HG02798 (cell line): Measurements from ENCODE around the gene CNST.
A peak's percentile ranks its signal among the peaks of the same experiment; 100 is the strongest.
"Not testable (repeated sequence)": the region's sequence is repeated elsewhere in the genome, so short reads cannot be mapped to it uniquely, and the experiment has no call there.

ENCODE experiments used
- ATAC-seq: cut with Tn5 transposase; IDR thresholded peaks from one replicate; pipeline ENCODE4 v1.9.1; 2021; ENCODE audit warnings: mild to moderate bottlenecking; ENCODE audit not compliant: unreplicated experiment, poor library complexity

The CNST gene

DNA sequence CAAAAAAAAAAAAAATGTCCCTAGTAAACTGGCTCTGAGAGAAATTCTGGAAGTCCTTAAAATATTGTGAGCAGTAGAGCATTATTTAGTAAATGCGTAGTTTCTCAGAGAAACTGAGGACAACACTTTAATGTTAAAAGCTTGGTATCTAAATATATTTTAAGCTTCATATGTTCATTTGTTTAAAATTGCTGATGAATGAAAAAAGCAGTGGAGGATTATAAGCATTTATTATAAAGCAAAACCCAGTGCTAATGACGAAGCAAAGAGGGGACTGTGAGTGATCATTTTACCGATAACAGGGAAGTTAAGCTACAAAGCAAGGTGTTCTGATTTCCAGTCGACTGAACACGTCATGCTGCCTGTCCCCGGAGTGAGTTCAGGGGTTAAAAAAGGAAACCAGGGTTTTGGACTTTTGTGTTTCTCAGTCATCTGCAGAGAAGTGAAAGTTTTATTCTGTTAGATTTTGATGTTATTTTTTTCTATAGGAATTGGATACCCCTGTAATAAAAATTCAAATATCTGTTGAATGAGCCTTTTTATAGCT, 93.4 kb downstream of the CNST start:
- no peak for ATAC-seq

DNA sequence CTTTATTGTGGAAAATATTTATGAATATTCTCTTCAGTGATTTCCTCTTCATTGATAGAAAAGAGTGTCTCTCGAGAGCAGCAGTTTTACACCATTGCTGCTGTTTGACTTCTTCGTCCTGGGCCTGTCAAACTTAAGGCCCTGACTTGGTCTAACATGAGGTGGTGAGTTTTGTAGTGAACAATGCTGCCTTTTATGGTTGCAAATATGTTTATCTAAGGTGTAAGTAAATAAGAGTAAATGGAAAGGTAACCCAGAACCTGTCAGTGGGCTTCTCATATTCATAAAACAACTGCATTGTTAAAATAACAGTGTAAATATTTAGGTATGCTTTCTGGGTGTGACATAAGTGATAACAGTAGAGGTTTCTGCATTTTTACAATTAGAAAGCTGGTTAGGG, 95.2 kb downstream of the CNST start:
- ATAC-seq: no peak

DNA sequence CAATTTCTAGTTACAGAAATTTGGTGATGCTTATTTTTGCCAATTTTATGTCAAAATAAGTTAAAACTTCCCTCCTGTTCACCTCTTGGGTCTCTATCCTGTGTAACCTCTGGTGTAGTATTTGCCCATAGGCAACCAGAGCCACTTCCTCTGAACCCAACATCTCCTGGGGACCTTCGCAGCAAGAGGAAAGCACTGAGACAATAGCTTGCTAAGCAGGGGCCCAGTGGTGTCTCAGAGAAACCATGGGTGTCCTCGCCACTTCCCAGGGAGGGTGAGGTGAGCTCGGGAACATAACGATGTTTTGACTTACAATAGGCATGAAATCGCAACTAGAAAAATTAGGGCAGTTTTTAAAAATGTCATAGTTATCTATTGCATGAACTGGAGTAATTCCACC, 101.5 kb downstream of the CNST start:
- ATAC-seq: no peak

DNA sequence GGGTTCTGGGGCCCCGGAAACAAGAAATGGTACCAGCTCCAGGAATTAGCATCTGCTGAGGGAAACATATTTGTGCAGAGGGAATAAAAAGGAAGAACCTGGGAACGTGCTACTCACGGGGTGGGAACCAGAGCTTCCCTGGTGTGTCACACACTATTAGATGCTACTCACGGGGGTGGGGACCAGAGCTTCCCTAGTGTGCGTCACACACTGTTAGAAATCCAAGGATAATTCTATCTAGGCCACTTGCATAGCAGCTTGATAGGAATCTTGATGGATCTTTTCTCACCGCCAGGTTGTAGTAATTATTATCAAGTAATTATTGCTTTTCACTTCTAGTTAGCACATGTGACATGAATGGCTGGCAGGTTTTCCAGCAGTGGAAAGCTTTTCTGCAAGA, 103.4 kb downstream of the CNST start:
- ATAC-seq: no peak

DNA sequence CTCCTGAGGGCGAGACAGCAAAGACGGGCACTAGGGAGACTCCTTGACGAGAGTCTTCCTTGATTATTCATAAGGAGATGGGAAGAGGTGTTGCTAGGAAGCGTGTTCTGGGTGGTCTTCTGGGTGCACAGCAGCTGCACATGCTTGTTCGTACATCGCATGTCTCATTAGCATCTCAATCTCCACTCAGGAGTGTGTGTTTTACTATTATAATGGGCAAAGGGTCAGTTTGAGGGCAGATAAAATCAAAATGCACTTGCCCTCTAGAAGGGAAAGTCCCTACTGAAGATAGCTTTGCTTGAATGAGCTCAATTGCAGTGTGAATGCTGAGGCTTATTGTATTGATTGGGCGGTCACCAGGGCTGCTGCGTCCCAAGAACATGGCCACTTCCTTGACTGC, 107.8 kb downstream of the CNST start:
- ATAC-seq: no peak

DNA sequence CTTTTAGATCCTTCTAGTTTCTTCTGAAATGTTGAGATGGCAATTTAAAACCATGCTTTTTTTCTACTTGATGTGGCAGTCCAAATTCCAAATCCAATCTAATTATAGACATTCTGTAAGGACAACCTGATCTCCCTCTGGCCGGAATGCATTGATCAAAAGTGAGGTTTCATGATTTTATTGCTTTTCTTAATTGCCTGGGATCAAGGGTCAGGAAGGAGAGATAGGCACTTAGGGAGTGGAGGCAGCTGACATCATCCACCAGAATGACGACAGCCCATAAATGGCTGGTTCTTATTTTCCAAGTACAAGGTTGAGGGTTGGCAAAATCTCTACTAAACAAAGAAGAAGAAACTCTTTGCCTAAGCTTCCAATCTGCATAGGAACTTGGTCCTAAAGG, 111.6 kb downstream of the CNST start:
- ATAC-seq: no peak

DNA sequence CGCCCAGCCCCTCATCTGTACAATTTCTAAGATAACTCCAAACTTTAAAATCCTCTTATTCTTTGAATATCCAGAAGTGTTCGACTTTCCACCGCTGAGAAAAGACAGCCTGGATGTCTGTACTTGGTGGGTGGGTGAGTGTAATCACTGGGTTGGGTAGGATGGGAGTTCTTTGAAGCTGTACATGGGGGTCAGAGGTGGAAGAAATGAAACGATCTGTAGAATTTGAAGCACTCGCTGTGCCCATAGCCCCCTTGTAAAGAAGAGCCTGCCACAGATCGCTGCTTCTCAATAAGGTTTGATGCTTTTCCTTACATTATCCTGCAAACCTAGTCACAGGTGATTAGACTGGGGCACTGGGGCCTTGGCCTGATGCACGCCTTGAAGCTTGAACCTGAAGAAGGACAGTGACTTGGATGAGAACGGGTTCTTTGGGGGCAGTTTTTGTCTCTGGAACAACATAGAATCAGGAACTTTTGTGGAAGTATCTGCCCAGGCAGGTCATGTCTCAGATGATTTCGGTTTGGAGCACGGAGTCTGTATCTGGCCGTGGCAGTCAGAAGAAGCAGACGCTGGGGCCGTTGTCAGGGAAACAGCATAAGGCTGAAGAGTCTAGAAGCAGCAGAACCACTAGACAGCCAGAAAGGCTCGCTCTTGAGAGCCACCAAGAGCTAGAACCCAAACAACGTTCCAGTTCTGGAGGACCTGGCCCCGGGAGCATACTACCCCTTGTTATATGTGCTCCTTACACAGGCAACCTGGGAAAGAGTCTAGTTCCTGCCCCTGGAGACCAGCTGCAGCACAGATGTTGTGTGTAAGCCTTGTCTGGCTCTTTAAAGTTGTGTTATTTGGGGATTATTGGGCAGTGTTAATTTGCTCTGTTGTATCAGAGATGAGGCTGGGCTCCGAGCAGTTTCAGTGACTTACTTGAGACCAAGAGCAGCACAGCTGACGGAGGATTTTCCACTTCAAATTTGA, 112.8 kb downstream of the CNST start:
- ATAC-seq: no peak

DNA sequence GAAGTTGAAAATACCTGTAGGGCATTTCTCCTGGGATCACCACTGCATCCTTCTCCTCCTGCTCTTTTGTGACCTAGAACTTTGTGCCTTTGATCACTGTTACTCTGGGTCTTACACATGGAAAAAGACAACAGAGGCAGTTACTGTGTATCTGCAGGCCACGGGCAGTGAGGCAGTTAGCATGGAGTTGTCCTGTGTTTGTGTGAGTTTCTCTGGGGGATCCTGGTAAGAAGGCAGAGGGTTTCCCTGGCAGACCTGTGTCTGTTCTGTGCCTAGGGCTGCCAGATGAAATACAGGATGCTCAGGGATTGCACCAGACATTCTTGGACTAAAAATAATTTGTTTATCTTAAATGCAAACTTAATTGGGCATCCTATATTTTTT, 113.5 kb downstream of the CNST start:
- ATAC-seq: no peak

DNA sequence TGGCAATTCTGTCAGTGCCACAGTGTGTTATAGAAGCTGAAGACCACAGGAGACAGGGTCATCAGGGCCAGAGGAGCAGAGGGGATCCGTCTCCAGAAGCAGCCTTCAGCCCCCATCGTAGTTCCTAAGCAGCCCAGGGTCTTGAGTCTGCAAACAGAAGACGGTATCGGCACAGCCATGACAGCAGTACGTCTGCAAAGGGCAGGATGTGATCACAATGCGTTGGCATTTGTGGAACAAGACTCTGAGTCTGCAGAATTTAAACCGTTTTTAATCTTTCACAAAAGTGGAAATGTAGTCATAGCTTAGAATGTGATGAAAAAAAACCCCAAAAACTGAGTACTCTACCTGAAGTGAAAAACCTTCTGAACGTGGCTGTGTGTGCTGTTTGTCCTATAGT, 113.9 kb downstream of the CNST start:
- no peak for ATAC-seq

DNA sequence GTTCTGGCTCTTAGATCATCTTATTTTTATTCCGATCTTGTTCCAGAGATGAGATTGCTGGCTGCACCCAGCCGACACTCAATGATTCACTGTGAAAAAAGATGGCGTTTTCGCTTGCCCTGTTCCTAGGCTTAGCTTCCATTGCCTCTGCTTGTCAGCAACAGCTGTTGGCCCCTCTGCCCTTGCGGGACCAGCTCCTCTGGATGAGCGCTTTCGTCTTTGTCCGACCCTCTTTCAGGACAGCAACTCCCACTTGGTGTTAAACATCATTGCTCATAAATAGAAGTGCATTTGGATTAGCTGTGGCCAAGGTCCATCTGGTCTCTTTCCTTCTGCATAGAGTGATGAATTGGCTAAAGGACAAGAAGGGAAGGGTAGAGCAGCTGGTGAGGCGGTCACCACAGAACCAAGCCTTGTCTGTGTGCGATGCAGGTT, 114.5 kb downstream of the CNST start:
- ATAC-seq: no peak

DNA sequence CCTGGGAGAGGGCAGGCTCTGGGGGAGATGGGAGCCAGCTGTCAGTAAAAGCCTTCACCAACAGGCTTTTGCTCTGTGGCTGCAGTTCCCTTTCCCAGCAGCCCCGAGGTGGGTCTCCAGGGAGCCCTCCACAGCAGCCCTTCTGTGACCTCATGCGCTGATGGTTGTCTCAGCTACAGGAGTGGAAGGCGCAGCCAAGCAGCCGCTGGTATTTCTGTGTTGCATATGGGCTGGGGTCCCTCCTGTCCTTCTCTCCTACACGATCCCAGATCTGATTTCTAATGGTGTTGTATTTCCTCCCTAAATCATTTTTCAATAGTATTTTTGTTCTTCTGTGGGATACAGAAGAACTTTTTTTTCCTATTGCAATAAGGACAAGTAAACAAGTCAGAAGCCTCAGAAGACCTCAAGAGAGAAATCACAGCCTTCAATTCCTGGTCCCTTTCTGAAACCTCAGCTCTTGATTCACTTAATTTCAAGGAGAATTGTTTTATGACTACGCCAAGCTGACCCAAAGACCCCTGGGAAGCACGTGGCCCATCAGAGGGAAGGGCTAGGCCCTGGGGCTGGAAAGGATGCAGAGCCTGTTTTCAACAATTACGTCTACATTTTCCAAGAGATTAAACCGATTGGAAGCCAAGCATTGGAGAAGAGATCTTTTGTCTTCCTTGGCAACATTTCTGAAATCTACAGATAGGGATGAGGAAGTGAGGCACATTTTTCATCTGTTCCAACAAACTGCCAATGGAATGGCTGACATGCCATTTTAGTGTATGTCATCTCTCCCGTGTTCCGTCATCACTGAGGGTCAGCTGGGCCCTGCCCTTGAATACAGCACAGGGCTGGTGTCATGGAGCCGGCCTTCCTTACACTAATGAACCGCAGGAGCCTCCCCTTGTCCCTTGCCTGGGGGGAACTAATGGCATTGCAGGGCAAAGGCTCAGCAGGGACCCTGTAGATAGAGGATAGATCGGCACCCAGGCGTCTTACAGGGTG, 115.9 kb downstream of the CNST start:
- ATAC-seq: no peak

DNA sequence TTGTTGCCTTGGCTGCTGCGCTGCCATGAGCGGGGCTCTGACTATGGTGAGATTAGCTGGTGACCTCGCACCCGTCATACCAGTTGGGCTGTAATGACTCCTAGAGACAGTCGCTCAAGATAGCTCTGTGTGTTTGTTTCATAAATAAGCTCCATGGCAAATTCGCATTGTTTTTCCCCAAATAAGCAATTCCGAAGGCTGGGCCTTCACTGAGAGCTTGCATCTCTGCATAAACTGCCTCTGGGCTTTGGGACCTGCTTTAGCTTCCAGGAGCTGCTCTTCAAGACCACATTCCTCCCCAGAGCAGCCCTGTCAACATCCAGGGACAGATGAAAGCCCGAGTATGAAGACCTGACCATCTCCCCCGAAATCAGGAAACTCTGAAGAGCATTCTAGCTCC, 117.3 kb downstream of the CNST start:
- ATAC-seq: no peak

DNA sequence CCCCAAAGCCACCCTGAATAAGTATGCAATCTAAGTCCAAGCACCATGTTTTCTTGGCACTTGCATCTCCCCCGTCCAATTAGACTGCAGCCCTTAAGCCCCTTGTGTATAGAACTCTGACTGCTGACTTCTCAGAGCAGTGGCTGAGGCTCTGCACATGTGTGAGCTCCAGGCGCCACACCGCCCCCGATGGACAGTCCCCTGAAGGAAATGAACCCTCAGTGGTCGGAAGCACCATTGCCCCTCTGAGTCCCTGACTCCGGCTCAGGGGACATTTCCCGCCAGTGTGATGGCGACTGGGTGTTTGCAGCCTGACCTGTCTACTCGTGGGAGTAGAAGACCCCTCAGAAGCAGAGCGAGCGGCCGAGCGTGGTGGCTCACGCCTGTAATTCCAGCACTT, 120.7 kb downstream of the CNST start:
- ATAC-seq: no peak

DNA sequence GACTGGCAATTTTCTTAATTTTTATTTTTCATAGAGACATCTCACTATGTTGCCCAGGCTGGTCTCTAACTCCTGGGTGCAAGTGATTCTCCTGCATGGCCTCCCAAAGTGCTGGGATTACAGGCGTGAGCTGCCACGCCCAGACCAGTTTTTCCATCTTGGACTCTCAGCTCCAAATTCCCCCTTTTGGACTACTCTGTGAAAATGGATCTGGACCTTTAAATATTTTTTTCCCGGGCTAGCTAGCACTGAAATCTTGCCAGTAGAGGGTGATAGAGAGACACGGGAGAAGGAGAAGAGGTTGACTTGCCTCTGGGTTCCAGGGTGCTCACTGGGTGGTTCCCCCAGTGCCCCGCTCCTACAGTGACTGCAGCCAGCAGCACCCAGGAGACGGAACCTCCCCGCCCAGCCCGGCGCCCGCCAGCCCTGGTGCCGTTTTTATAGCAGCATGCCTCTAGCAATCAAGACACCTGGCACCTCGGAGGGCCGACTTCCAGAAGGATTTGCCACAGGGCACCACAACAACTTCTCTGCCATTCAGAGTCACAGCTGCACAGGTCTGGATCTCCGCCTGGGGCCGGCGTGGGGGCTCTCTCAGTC, 123.3 kb downstream of the CNST start:
- ATAC-seq: peak; percentile 94

DNA sequence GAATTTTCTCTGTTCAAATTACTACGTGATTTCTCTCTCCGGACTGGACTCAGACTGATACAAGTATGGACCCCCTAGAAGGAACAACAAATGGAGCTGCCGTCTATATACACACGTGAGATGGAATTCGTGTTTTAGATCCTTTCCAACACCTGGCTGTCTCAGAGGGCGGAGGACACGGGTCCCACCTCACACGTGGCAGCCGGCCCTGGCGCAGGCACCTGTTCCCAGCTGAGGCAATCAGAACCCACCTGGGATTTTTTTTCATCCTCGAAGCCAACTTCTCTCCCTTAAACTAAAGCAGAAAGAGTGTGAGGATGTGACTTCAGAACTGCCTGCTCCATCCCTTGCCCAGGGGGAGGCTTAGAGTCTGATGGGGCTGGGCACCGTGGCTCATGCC, 123.8 kb downstream of the CNST start:
- no peak for ATAC-seq

DNA sequence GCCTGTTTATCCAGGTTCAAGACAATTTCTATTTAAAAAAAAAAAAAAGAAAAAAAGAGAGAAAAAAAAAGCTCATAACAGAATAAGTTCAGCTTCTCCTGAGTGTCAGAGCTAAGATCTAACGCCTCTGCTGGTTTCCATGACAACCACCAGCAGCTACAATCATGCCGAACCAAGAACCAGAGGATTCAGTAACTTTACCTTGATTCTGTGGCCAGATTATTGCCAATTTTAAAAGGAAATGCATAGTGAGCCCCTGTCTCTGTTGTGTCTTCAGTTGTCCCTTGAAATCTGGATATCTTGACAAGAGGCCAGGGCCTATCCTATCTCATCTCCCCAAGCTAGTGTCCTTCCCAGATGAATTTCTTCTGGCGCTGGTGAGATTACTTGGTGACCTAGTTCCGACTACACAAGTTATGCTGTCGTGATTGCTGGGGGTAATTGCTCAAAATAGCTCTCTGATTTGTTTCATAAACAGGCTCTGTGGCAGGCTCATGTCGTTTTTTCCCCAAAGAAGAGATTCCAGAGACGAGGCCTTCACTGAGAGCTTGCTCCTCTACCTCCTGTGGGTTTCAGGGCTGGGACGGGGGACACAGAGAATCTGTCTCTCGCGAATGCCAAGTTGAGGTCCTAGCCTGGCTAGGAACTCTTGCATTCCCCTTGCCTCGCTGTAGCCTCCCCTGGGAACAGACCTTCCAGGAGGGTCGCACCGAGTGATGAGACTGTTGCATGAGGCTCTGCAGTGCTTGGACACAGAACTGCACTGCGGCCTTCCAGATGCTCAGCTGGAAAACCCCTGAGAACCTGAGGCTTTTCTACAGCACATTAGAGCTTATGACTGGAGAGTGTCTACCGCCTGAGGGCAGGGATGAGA, 125.6 kb downstream of the CNST start:
- ATAC-seq: no peak

DNA sequence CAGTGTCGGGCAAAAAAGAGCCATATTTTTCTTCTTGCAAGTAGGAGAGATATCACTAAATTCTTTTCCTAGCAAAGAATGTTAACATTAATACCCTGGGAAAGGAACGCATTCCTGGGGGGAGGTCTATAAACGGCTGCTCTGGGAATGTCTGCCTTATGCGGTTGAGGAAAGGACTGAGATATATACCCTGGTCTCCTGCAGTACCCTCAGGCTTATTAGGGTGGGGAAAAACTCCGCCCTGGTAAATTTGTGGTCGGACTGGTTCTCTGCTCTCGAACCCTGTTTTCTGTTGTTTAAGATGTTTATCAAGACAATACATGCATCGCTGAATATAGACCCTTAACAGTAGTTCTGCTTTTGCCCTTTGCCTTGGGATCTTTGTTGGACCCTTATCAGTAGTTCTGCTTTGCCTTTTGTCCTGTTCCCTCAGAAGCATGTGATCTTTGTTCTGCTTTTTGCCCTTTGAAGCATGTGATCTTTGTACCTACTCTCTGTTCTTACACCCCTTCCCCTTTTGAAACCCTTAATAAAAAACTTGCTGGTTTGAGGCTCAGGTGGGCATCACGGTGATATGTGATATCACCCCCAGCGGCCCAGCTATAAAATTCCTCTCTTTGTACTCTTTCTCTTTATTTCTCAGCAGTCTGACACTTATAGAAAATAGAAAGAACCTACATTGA, 128.1 kb downstream of the CNST start:
- not testable (repeated sequence) for ATAC-seq

DNA sequence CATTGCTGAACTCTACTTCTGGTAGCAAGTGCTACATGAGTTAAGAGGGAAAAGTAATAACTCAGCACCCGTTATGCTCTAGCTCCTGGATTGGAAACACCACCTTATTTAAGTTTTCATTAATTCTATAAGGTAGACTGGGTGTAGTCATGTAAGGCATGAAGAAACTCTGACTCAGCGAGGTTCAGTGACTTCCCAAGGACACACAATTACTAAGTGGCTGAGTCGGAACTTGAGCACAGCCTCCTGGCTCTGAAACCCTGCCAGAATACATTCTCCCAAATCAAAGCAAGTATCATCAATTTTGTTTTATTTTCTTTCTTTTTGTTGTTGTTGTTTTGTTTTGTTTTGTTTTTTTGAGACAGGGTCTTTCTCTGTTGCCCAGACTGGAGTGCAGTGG, 128.9 kb downstream of the CNST start:
- no peak for ATAC-seq

DNA sequence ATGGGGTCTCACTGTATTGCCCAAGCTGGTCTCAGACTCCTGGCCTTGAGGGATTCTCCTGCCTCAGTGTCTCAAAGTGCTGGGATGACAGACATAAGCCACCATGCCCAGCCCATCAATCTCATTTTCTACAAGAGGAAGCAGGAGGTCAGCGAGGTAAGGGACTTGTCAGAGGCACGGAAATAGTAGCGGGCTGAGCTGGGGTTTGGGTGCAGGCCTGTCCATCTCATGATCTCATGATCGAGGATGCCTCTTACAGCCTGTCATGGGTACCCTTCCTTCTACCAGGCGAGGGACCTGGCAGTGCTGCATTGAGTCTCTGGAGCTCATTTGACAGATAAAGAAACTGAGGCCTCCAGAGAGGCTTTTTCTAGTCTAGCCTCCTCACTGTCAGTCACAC, 129.4 kb downstream of the CNST start:
- ATAC-seq: no peak
